DLD1 (cell line): ENCODE results near the gene SETD5.

ENCODE experiments used
- in situ Hi-C: cut with HindIII; loops from 2 replicates; pipeline ENCODE4 v1.10.0; 2017; ENCODE audit warnings: low sequenced_read_pairs

The SETD5 gene, protein sequence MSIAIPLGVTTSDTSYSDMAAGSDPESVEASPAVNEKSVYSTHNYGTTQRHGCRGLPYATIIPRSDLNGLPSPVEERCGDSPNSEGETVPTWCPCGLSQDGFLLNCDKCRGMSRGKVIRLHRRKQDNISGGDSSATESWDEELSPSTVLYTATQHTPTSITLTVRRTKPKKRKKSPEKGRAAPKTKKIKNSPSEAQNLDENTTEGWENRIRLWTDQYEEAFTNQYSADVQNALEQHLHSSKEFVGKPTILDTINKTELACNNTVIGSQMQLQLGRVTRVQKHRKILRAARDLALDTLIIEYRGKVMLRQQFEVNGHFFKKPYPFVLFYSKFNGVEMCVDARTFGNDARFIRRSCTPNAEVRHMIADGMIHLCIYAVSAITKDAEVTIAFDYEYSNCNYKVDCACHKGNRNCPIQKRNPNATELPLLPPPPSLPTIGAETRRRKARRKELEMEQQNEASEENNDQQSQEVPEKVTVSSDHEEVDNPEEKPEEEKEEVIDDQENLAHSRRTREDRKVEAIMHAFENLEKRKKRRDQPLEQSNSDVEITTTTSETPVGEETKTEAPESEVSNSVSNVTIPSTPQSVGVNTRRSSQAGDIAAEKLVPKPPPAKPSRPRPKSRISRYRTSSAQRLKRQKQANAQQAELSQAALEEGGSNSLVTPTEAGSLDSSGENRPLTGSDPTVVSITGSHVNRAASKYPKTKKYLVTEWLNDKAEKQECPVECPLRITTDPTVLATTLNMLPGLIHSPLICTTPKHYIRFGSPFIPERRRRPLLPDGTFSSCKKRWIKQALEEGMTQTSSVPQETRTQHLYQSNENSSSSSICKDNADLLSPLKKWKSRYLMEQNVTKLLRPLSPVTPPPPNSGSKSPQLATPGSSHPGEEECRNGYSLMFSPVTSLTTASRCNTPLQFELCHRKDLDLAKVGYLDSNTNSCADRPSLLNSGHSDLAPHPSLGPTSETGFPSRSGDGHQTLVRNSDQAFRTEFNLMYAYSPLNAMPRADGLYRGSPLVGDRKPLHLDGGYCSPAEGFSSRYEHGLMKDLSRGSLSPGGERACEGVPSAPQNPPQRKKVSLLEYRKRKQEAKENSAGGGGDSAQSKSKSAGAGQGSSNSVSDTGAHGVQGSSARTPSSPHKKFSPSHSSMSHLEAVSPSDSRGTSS (N-terminal part only)

DNA sequence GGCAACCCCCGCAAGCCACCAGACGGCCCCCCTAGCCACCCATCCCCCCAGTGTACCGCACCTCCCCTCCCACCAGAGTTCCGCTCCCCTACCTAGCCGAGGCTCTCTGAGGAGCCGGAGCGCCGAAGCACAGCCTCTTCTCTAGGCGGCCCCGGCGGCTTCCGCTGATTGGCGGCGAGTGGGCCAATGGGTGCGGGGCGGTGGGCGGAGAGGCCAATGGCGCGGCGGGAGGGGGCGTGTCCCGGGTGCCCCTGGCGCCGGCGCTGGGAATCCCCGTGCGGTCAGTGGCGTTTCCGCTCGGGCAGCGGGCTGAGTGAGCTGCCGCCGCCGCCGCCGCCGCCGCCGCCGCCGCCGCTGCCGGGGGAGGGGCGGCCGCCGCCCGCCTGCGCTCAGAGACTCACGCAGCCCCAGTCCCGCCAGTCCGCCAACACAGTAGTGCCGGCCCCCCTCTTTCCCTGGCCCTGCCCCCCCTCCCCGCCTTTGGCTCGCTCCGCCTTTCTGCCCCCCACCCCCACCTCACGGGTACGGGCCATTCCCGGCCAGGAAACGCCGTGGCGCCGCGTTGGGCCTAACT, at the start of gene SETD5:
Gene SETD5 (plus strand): TSS at position 284 of the 574 bp plus-strand sequence. CDS start 31,324 bp downstream, outside the sequence.
- in situ Hi-C loops = no loop called here

DNA sequence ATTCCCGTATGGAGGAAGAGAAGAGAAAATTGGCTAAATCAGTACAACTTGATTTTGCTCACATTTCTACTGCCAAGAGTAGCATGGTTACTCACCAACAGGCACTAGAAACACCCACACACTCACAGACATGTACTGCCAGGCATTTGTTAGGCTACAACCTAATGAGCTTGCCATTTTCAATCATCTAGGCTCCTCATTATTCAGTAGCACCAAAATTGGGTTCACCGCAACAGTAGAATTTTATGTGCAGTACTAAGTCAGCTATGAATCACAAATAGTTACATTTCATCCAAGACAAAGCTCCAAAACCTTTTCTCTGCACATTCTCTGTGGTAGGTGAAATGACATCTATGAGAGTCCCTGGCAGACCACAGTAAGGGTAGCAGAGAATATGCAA, 49.5 kb upstream of the SETD5 start:
- in situ Hi-C loops = no loop called here

DNA sequence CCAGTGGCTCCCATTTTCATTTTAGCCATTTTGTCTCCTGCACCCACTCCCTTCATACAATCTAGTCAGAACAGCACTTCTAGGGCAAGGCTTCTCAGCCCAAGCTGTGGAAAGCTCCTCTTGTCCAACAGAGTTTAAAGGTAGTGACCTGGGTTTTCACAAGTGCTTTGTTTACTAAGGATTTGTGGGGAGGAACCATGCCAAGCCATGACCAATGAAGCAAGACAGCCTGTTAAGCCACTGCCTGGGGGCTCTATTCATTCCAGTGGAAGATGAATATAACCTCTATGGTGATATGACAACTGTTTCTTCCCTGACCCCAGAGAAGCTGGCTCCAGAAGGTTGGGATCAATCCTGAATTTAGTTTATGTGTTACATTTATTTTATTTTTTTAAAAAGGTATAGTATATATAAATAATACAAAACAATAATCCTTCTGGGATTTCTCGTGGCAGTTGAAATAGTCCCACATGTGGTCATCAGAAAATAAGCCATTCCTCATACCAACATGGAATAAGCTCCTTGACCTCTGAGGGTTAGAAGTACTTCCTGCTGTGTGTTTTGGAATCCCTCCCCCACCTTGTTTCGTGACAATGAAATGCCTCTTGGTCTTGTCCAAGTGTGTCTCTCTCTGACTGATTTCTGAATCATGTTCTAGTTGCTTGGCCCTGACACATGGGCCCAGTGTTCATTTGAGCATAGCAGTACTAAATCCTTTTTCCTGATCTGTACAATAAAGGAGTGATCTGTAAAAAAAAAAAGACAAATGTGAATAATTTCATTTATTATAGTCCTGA, 47.9 kb upstream of the SETD5 start:
- in situ Hi-C loops = no loop called here

DNA sequence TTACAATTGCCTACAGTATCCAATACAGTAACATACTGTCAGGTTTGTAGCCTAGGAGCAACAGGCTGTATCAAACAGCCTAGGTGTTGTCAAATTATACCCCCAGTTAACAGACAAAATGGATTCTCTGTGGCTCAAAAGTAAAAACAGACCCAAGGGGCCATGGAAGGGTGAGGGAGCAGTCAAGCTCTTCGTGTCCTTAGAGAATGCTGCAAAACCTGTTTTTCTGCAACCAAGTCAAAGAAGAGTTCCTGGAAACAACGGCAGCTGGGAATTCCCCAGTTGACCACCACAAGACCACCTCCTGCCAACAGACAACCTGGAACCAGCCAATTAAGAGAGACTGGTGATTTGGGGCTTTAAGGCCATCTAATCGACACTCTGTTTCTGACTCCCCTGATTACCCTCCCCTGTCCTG, 45.7 kb upstream of the SETD5 start:
- in situ Hi-C loops = no loop called here

DNA sequence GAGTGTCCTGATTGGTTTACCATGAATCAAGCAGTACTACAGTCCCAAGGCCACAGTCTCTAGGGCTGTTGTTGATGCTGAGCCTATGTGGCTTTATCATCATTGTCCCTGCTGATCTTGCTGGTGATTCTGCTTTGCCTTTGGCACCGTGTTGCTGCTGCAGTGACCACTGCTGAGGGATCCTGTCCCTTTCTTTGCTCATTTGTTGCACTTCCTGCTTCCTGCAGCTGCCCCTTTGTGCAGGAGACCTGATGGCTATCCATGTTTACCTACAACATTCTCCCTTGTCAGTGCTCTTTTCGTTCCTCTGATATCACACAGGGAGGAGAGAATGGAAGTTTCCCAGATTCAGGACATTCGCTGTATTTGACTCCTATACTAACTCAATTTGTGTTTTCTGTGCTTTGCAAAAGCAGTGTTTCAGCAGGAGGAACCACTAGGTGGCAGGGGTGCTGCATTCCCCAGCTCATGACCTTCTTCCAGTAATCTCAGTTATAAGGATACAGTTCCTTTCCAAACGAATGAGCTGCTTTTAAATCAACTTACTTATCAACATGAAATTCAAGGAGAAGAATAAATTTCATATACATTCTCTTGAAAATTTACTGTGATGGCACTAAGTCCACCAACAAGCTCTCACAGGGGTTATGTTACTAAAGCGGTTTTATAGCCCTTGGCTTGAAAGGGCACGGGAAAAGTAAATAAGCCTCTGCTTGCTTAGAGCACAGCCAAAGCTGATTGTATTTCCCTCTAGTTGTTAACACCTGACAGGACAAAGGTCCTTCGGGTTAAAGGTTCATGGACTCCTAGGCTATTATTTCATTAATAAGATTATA, 44.3 kb upstream of the SETD5 start:
- in situ Hi-C loops = no loop called here

DNA sequence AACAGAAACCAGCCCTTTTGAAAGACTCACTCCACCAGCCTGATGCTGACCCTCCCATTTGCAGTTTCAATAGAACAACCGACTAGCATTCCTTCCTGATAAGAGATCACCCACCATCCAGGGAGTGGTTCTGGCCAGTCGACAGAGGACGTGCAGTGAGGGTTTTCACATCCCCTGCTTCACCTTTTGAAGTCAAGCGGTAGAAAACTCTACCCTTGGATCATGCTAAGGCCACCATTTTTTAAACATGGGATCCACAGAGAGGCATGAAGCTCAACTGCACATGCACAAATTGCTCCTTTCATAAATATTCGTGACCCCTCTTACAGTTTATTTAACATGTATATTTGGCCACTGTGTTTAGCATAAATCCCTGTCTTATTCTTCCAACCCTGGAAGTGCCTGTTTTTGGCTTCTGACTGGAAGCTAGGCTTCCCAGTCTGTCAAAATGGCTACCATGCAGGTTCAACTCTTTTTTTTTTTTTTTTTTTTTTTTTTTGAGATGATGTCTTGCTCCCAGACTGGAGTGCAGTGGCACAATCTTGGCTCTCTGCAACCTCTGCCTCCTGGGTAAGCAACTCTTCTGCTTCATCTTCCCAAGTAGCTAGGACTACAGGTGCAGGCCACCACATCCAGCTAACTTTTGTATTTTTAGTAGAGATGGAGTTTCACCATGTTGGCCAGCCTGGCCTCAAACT, 35.6 kb upstream of the SETD5 start:
- in situ Hi-C loops = no loop called here

DNA sequence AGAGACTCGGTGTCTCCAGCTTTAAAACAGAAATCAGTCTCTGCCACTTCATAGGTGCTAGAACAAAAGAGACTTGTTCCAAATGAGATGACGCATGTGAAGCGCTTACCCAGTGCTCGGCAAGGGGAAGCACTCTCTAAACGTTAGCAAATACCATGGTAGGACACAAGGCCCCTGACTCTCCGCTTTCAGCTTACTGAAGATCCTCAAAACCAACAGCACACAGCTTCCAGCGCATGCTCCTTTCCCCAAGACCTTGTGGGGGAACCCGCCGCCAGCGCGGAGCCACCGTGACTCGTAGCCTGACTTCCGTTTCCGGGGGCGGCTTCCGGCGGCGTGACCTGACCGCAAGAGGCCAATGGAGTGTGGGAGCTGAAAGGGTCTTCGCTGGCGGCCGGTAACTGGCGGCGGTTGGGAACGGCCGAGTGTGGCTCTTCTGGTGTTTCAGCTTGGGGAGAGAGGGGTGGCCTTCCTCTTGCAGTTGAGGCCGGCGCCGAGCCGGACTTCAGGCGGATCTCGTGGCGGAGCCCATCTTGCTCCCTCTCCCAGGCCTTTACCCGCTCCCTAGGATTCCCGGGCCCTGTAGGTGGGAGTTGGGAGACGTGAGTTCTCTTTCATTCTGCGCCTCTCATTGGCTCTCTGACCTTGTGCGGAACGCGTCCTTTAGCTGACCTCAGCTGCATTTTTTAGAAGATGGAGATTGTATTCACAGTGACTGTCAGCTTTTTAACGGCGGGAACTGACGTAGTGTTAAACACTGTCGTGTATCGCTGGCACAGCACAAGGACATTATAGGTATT, 34.5 kb upstream of the SETD5 start, which contains the start of gene THUMPD3:
Gene THUMPD3 (plus strand): TSS at position 324 of the 800 bp plus-strand sequence. CDS start 2,015 bp downstream, outside the sequence.
- in situ Hi-C loops = no loop called here

DNA sequence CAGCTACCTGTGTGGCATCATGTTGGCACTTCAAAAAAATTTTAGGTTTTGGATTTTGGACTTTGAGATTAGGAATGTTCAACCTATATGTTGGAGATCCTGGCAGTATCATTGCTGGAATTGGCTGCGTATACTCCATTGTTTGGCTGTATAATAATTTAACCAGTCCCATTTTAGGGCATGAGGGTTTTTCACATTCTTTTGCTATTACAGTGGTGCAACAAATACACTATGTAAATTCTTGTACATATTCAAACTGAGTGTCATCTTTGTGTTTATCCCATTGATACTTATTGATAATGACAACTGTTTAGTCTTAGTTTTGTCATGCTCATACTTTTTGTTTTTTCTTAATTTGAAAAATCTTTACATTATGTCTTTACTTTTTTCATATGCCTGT, 27.9 kb upstream of the SETD5 start:
- in situ Hi-C loops = no loop called here

DNA sequence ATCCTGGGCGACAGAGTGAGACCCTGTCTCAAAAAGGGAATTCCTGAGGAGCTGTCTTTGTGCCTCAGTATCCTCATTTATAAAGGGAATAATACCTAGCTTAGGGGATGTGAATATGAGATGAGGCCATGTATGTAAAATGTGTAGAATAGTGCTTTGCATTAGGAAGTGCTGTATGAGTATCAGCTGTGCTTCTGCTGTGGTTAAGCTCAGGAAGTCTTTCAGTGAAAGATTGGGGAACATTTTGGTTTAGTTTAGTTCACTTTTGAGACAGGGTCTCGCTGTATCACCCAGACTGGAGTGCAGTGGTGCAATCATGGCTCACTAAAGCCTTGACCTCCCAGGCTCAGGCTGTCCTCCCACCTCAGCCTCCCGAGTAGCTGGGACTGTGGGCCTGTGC, 23.9 kb upstream of the SETD5 start:
- in situ Hi-C loops = no loop called here

DNA sequence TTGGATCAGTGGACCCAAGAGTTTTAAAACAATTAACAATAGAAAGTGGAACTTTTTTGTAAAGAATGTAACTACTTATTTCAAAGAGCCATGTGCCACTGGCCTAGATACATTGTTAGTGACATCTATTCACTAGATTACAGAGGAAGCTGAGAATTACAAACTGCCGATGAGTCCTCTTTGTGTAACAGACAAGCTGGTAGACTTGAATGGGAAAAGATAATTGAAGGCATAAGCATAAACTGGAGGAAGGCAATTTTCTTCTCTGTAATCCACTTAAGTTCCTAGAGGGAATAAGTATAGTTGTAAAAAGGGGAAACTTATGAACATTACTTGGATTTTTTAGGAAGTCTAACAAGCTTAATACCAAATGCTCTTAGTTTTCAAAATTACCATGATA, 19.4 kb upstream of the SETD5 start:
- in situ Hi-C loops = no loop called here

DNA sequence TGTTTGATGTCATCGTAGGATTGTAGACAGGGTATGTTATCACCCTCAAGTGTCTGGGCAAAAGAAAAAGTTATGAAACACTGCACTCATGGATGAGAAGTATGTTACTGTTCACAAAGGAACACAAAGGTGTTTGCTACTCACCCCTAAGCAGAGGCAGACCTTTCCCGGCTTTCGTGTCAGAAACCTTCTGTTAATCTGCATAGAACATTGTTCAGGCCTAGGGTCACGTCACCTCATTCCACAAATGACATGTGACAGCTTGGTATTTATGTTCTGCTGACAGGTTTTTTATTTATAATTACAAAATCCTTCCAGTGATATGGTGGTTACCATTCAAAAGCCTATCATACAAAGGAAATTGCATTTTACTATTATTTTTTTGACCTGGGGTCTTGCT, 18.1 kb upstream of the SETD5 start:
- in situ Hi-C loops = no loop called here

DNA sequence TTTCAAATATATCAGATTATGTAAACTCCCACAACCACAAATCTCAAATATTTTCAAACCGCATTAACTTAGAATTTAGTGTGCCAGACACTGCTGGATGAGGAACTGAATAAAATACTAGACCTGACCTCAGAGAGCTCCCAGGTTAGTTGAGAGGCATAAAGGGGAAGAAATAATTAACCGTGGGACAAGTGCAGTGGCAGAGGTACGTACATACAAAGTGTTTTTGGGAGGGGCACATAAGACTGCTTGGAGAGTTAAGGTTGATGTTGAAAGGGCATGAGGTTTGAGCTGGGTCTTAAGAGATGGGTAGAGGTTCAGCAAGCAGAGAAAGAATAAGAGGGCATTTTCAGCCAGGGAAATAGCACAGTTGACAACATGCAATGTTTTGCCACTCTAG, 17.4 kb upstream of the SETD5 start:
- in situ Hi-C loops = no loop called here

DNA sequence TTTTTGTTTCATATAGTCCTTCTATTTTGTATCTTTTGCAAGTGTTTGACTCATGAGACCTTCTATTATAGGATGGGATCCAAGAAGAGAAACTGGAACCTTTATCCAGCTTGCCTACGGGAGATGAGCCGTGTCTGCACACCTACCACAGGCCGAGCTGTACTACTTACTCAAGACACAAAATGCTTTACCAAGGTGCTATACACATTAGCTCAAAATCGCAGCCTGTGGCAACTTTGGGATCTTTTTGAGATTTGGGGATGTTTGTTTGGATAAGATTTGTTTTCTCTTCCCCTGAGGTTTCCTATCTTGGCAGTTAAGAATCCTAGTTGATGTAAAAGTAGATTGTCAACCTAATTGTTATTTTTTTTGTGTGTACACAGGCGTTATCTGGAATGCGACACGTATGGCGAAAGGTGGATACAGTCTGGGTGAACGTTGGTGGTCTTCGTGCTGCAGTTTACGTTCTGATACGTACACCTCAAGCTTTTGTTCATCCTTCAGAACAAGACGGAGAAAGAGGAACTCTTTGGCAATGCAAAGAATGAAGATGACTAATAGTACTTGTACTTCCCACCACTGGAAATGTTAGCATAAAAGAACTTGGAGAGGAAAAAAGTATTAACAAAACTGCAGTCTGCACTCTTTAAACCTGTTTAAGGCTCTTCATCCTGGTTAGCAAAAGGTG, 13.1 kb upstream of the SETD5 start:
- in situ Hi-C loops = no loop called here

DNA sequence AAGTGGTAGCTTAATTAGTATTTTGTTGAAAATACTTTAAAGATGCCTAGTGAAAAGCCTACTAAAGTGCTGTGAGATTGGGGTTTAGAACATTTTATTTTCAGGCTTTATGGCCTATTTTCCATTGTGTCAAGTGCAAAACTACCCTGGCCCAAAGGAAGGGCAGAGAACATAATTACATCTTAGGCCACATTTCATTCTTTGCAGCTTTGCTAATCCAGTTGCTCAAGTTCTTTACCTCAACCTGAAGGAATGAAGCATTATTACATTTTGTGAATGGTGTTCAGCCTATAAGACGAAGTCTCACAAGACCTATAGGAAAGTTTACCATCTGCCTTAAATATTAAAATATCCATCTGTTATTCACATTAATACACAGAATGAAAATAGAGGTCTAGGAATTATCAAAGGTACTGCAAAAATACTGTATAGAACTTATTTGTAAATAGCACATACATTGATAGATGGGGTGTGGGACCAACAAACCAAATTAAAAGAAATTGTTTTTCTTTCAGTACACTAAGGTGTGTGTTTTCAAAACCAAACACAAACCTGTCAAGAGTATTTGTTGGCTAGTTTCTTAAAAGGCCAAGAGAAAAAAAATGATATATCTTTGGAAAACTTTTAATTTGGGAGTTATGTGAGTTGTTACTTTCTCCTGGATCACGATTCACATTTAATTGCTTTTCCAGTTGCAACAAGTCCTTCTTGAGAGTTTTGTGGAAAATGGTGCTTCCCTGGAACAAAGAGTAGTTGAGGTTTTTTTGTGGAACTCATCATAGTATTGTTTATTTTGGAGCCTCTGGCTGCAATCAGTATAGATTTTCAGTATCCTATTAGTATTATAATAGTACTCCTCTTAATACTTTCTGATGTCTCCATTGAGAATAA, 12.0 kb upstream of the SETD5 start:
- in situ Hi-C loops = no loop called here

DNA sequence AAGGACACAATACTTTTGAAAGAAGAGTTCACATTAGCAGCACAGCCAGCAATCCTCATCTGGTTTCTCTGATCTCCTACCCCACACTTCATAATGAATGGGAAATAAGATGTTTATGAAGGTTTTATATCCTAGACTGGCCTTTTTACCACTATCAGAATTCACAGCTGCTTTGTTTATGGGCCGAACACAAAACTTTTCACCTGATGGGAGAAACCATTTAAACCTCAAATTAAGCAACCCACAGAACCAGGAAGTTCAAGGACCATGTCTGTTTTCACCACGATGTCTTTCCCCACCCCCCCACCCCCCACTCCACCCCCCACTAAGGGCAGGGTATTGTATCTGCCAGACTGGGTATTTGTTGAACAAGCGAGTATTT, 11.3 kb upstream of the SETD5 start:
- in situ Hi-C loops = no loop called here
